CD4-positive, alpha-beta T cell treated with Interleukin-15 for 1 hour (primary cell): ENCODE data around the gene TPK1.

Experiments
- DNase-seq: peaks from one replicate; pipeline ENCODE4 v3.0.0-alpha.2; 2020

TPK1 gene

DNA sequence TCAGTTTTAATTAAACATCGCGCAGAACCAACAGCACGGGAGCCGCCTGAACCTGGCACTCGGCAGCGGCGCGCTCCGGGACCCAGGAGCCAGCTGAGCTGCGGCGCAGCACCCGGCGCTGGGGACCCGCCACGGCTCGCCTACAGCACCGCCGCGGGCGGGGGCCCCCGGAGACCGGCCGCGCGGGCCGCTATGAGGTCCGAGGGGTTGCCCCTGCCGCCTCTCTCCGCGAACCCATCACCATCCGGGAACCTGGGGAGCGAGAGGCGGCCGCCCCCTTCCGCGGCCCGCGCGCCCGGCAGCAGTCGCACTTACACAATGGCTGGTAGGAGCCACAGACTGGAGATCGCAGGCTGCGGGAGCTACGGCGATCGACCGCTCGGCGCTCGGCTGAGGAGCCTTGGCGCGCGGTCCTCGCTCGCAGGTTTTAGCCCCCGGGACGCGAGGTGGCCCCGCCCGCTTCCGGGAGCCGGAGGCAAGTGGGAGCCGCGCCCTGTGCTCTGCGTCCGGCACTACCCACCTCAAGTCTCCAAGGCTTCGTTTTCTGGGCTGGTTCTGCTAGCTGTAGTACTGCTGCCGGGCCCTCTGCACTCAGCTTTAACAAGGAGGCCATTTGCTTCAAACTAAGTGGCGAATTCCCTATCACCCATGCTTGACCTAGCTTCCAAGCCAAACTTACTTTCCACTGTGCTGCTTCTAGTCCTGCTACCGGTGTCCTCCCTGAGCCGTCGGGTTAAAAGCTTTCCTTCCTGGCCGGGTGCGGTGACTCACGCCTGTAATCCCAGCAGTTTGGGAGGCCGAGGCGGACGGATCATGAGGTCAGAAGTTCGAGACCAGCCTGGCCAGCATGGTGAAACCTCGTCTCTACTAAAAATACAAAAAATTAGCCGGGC lies at the start of gene TPK1:
Gene TPK1, minus strand, starts transcription at position 402 of the 893 bp plus-strand sequence. CDS start 451 bp downstream, outside the sequence.
- peak; percentile 93 for DNase-seq

DNA sequence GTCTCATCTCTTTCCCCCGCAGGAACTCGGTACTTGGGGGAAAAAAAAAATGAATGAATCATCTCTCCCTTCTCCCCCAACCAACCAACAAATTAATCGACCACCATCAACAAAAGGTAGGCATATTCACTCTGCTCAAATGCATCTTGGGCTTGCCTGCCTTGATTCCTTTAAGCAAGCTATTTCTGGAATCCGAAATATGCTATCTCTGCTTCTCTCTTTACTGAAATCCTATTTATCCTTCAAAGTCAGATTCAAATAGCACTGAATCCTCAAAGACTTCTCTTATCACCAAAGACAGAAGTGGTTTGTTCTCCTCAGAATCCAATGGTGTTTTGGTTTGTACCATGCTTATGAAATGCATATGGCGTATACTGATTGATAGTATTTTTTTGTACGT lies 49.6 kb upstream of the TPK1 start:
- no peak for DNase-seq

DNA sequence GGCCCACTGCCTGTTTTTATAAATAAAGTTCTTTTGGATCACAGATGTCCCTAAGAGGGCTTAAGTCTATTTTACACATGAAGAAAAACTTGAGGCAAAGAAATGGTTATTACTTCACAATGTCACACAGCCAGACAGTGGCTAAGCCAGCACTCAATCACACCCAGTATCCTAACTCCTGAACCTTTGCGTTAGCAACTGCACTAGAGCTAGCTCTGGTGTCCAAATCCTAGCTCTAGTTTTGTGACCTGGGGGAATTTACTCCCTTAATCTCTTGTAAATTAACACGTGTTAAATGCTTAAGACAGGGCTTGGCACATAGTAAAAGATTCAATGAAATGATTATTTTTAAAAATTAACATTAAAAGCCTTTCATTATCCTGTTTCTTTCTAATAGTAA lies 49.0 kb upstream of the TPK1 start:
- no peak for DNase-seq

- no peak for DNase-seq
These were observed 37.5 kb upstream of the TPK1 start for GRCh38 chr7:144873316-144873845.

DNA sequence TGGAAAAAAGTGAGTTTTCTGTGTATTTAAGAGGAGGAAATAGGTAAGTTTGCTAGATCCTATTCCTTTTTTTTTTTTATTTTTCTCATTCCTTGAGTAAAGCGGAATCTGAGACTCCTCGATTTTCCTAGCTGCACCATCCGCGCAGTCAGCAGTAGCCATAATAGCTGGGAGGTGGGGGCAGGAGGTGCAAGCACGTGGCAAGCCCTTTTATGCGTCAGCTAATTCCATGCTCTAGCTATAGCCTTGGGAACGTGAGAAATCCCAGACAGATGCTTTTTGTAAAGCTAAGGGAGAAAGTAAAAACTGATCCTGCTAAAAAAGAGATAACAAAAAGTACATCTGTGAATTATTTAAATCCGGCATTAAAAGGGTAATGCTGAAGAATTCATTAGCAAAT lies 33.2 kb upstream of the TPK1 start:
- no peak for DNase-seq

GRCh38 chr7:144866189-144866588 lies 30.3 kb upstream of the TPK1 start:
- no peak for DNase-seq

- no peak for DNase-seq
These were observed 27.4 kb upstream of the TPK1 start for GRCh38 chr7:144863320-144863647.

DNA sequence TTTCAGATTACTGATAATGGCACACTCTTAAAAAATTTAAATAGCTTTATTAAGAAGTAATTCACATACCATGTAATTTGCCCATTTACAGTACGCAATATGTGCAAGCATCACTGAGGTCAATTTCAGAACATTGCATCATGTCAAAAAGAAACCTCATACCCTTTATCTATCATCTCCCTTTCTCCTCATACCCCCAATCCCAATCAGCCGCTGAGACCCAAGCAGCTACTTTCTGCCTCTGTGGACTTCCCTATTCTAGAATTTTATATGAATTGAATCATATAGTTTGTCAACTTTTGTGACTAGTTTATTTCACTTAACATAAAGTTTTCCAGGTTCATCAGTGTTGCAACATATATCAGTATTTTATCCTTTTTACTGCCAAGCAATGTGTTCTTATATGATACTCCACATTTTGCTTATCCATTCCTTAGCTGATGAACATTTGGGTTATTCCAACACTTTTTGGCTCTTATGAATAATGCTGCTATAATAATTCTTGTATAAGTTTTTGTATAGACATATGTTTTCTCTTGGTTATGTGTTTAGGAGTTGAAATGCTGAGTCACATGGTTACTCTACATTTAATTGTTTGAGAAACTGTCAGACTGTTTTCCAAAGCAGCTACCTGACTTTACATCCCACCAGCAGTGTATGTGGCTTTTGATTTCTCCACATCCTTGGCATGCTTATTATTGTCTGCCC lies 26.9 kb upstream of the TPK1 start:
- no peak for DNase-seq

DNA sequence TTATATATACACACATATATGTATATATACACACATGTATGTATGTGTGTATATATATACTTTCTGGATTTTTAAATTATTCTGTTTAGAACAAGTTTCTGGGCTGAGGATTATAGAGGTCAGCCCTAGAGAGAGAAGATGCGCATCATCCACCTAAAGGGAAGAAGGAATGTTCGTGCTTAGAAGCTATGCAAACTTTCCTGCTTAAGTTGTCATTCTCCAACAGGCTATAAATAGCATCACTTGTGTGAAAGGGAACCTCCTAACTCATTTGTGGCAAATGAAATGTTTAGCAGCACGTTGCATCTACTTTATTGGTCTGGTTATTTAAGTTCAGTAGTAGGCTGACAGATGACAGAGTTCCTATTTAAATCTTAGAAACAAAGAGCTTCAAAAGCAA lies 23.9 kb upstream of the TPK1 start:
- DNase-seq, result no peak

- no peak for DNase-seq
These were observed 21.6 kb upstream of the TPK1 start for GRCh38 chr7:144857463-144857862.

DNA sequence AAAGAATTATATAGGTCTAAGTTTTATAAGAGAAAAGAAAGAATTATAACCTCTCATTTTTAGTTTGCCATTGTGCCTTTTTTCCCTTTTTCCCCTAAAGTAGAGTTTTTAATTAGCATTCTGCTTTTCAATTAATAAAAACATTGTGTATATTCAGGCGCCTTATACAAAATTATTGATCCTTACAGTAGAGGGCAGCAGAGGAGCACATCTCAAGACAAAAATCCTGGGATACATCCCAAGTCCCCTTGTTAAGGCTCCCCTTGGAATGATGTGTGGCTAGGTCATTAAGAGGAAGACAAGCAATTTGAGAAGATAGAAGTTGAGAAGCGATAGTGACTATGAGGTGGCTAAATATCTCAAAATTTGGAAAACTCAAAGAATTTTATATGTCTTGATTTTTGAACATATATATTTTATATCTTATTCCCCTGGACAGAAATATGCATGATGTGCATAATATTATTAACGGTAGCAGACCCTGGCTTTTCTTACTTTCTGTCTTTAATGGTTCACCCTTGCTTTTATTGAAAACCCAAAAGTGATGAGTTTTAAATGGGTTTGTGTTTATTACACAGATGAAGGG lies 19.1 kb upstream of the TPK1 start:
- DNase-seq, result no peak

- DNase-seq, result no peak
These were observed 17.7 kb upstream of the TPK1 start for GRCh38 chr7:144853542-144853941.

GRCh38 chr7:144848078-144848477 lies 12.2 kb upstream of the TPK1 start:
- no peak for DNase-seq

DNA sequence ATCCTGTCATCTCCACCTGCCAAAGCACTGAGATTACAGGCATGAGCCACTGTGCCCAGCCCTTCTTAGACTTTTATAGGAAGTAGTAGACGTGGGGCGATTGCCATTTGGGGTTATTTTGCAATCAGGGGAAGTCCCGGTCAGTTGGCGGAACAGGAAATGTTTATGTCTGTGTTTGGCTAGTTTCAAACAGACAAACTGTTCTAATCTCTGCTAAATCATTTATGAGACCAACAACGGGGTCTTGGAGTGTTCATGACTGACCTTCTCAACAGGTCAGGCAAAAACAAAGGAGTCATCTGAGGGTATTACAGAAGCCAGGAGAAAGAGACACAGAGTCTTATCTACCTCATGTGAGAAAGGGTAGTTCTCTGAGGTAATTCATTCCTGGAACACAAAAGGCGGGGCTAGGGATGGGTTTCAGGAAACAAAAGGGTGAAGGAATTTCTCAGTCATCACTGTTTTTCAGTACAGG lies 6.6 kb upstream of the TPK1 start:
- DNase-seq, result peak; percentile 72

DNA sequence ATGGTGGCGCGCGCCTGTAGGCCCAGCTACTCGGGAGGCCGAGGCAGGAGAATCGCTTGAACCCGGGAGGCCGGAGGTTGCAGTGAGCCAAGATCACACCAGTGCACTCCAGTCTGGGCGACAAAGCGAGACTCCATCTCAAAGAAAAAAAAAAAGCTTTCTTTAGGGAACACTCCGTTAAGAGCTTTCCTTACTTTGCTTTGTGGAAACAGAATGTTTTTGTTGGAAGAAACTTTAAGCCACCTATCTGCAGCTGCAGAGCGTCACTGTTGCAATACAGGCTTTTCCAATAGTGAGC lies 641 bp upstream of the TPK1 start:
- DNase-seq, result no peak

DNA sequence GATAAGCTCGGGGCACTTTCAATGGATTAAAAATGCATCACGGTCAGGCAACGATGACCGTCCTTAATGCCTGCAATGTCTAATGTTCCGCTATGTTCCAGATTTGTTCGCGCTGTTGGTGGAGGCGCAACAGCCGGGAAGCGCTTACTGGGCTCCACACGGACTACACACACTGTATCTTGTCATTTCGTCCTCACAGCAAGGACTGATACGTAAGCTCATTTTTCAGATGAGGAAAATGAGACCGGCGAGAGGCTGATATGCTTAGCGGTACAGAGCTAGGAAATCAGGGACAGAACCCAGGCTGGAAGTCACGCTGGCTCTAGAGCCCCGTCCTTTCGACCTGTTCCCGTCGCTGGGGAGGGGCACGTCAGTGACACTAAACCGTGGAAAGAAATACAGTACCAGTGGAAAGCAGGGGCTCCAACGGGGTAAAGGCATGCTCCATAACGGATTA lies 670 bp downstream of the TPK1 start:
- peak; percentile 21 for DNase-seq

DNA sequence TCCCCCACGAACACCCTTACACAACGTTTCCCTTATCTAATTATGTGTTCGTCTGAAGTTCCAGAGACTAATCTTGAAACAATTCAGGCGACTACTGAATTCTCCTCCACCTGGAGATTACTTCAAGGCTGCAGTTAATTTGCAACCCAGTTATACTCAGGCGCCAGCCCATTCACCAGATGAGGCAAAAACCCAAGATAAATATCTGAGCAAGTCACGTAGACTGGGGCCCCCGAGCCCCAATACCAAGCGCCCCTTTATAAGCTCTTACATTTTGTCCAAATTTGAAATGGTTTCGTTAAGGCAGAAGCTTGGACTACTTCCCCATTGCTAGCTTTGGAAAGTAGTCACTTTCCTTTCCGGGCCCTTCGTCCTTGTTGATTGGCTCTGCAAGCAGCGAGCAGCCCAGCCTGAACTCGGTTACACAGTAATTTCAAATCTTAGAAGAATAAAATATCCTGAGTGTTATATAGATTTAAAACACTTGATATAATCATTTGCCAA lies 1.2 kb downstream of the TPK1 start:
- DNase-seq, result peak; percentile 35

DNA sequence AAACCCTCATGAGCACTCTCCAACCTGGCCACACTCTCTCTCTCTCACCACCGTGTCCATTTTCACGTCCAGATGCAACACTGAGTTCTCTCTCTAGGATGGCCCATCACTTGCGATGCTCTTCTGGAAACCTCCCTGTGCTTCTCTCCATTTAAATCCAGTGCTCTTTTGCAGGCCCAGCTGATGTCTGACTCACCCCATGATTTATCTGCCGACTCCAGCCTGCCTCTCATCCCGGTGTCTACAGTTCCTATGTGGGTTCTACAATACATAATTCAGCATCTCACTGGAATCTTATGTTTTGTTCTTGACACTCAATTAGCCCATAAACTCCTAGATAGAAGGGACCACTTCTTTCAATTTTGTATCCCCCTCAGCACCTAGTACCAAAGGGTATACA lies 5.0 kb downstream of the TPK1 start:
- no peak for DNase-seq

- no peak for DNase-seq
These were observed 5.6 kb downstream of the TPK1 start for GRCh38 chr7:144830024-144830785.

- DNase-seq, result no peak
These were observed 8.2 kb downstream of the TPK1 start for GRCh38 chr7:144827621-144828020.

- DNase-seq, result no peak
These were observed 9.6 kb downstream of the TPK1 start for GRCh38 chr7:144826208-144826607.

GRCh38 chr7:144824360-144824759 lies 11.5 kb downstream of the TPK1 start:
- DNase-seq, result no peak

- no peak for DNase-seq
These were observed 13.6 kb downstream of the TPK1 start for GRCh38 chr7:144822223-144822622.
